NCI-H460 (cell line): Measurements from ENCODE around the gene MYPOP. TPM values are rescaled to one million over a fixed set of nuclear protein-coding genes. Genes with fewer than 3 reads are reported as not detected.

Experiments
- total RNA-seq: library from RNA; depleted of rRNA; stranded (reverse); fragments of >200 nt; shearing (Covaris generic); gene quantifications from 2 replicates; pipeline ENCODE4 v1.2.3, GENCODE V29; 2014; rRNA removed

MYPOP gene
- total RNA-seq, 1 experiment from 2014 or later = 2.7 TPM

Other genes with a start within 250 kb of the MYPOP start
- 0.69 and 1.1 TPM in 2 replicates for gene GIPR, start 234.4 kb downstream of the MYPOP start, total RNA-seq
- gene SNRPD2, start 210.7 kb downstream of the MYPOP start, total RNA-seq = 213 and 246 TPM in 2 replicates
- 6.3 and 6.6 TPM in 2 replicates for gene QPCTL, start 209.9 kb downstream of the MYPOP start, total RNA-seq
- 9.8 and 11.5 TPM in 2 replicates for gene FBXO46, start 171.7 kb downstream of the MYPOP start, total RNA-seq
- not detected in 2 replicates for gene MEIOSIN, start 169.2 kb downstream of the MYPOP start, total RNA-seq
- gene SIX5, start 133.4 kb downstream of the MYPOP start, total RNA-seq = 10.3 and 13.3 TPM in 2 replicates
- gene DMPK, start 120.1 kb downstream of the MYPOP start, total RNA-seq = 10.1 and 10.6 TPM in 2 replicates
- gene DMWD, start 109.8 kb downstream of the MYPOP start, total RNA-seq = 21.2 and 21.9 TPM in 2 replicates
- 0.05 TPM in 1 of 2 replicates, not detected in the other for gene RSPH6A, start 87.3 kb downstream of the MYPOP start, total RNA-seq
- gene SYMPK, start 39.5 kb downstream of the MYPOP start, total RNA-seq = 26.6 and 27.8 TPM in 2 replicates
- 0.14 TPM in 1 of 2 replicates, not detected in the other for gene FOXA3, start 38.3 kb downstream of the MYPOP start, total RNA-seq
- gene IRF2BP1, start 16.5 kb downstream of the MYPOP start, total RNA-seq = 19.2 and 19.7 TPM in 2 replicates
- not detected in 2 replicates for gene NANOS2, start 12.2 kb upstream of the MYPOP start, total RNA-seq
- 0.06 TPM in 1 of 2 replicates, not detected in the other for gene NOVA2, start 71.3 kb upstream of the MYPOP start, total RNA-seq
- gene CCDC61, start 92.9 kb upstream of the MYPOP start, total RNA-seq = 1.5 and 3.7 TPM in 2 replicates
- gene PGLYRP1, start 120.4 kb upstream of the MYPOP start, total RNA-seq = not detected in 2 replicates
- 0.25 TPM in 1 of 2 replicates, not detected in the other for gene IGFL4, start 138.4 kb upstream of the MYPOP start, total RNA-seq
- not detected in 2 replicates for gene IGFL3, start 222.1 kb upstream of the MYPOP start, total RNA-seq
- gene IGFL2, start 245.6 kb upstream of the MYPOP start, total RNA-seq = not detected in 2 replicates